Heart left ventricle (tissue), 16 donors: ENCODE results near the gene JPH3. TPM values are rescaled to one million over a fixed set of nuclear protein-coding genes. Genes with fewer than 3 reads are reported as not detected.

Source experiments
- ATAC-seq, 4 donors: fragments of 200-7000 bp; cut with Tn5 transposase; one replicate each; pipeline ENCODE4 v1.9.1; 2020 to 2022; ENCODE audit warnings: moderate library complexity in 4 of 4, mild to moderate bottlenecking in 3 of 4, moderate number of reproducible peaks in 1 of 4
- DNase-seq, 5 donors: peaks; one replicate each; pipeline ENCODE4 v3.0.0-alpha.2; 2020
- H3K27ac ChIP-seq, 12 donors: fragments of 200-600 bp; sonication (generic) in 4 of 12; one replicate each; pipeline versions ENCODE4 v1.5.0 to v1.8.0; 2016 to 2022; ENCODE audit warnings: mild to moderate bottlenecking in 2 of 12
- H3K27me3 ChIP-seq, 9 donors: fragments of 200-600 bp; sonication (generic) in 2 of 9; one replicate each; pipeline versions ENCODE4 v1.5.1 to v1.8.0; 2016 to 2022; ENCODE audit warnings: mild to moderate bottlenecking in 3 of 9
- H3K36me3 ChIP-seq, 9 donors: fragments of 200-600 bp; sonication (generic) in 2 of 9; one replicate each; pipeline versions ENCODE4 v1.5.0 to v1.8.0; 2018 to 2022; ENCODE audit warnings: mild to moderate bottlenecking in 2 of 9
- H3K4me1 ChIP-seq, 12 donors: fragments of 200-600 bp; sonication (generic) in 4 of 12; one replicate each; pipeline versions ENCODE4 v1.5.0 to v1.8.0; 2016 to 2022; ENCODE audit warnings: mild to moderate bottlenecking in 3 of 12
- H3K4me3 ChIP-seq, 12 donors: fragments of 200-600 bp; sonication (generic) in 4 of 12; one replicate each; pipeline versions ENCODE4 v1.5.0 to v1.8.0; 2017 to 2022; ENCODE audit warnings: mild to moderate bottlenecking in 9 of 12, moderate library complexity in 4 of 12
- H3K9me3 ChIP-seq, 12 donors: fragments of 200-600 bp; sonication (generic) in 4 of 12; one replicate each; pipeline versions ENCODE4 v1.5.0 to v1.8.0; 2016 to 2022; ENCODE audit warnings: mild to moderate bottlenecking in 1 of 12
- CTCF ChIP-seq, 12 donors: fragments of 200-600 bp; sonication (generic) in 4 of 12; IDR thresholded peaks; one replicate each; pipeline versions ENCODE4 v1.5.0 to v1.8.0; 2018 to 2022; ENCODE audit warnings: antibody characterized with exemption in 12 of 12, mild to moderate bottlenecking in 5 of 12
- POLR2A ChIP-seq, 2 donors: fragments of 450-650 bp; IDR thresholded peaks; one replicate each; pipeline ENCODE4 v1.6.1; 2017; ENCODE audit warnings: antibody characterized with exemption in 2 of 2, mild to moderate bottlenecking in 2 of 2, moderate library complexity in 2 of 2
- WGBS, 4 donors: extraction: QIAGEN DNeasy Blood & Tissue Kit in 2 of 4; methylation state at CpG; one replicate each; pipeline versions ENCODE4 v1.1.5 to v1.1.7; 2013 to 2018; 5-methylcytosine and 5-hydroxymethylcytosine counted together
- intact Hi-C, 10 donors: fragments of 100-400 bp; cut with DNase I; formaldehyde crosslinking; loops; one replicate each; pipeline versions ENCODE4 v1.11.1 to v1.14.2; 2022
- polyA plus RNA-seq, 2 donors: library from polyadenylated mRNA; stranded (reverse); fragments of 200-250 nt; gene quantifications; one replicate each; pipeline ENCODE4 v1.2.3, GENCODE V29; 2013
- total RNA-seq, 9 donors: library from RNA; depleted of rRNA in 2 of 9; stranded (reverse); fragments of >200 nt in 2 of 9; fragmentation: NEBNext Ultra II Directional in 3 of 9; extraction: Animal tissue kit (Norgen Biotek cat#: 25700) in 3 of 9; gene quantifications; one replicate each; pipeline versions ENCODE4 v1.1.0 to v1.2.4, GENCODE V29; 2016 to 2023
- donor health status: ischemic (EF 13 %, LVEDD 7.1; RV severe dilation, severe dysfunction).
- donor health status: healthy with polysubstance abuse.
- donor health status: DM: no; HTN: yes; CAD: no.
- donor health status: DM: no; HTN: no; CAD: no.
- donor health status: ischemic (EF 25% LVEDD 6.9; RV normal size, moderate dysfunction).
- donor health status: ischemic (EF 25% LVEDD 5.7; RV mildly dilated, moderate dysfunction).
- donor health status: healthy.
- donor health status: DM: yes; HTN: yes; CAD: no.
- donor health status: ischemic (EF 35%, LVEDD 5.7; RV mildly dilated, moderate dysfunction).
- donor health status: nonischemic (EF 11% LVEDD 7.7; RV severe dilation, severe dysfunction).
- donor health status: DM: yes; HTN: yes; CAD: no.
- donor health status: PGD.
- donor health status: ischemic (EF 29% LVEDD 5.4; RV normal size, mild dysfunction).
- donor health status: nonischemic (EF 23%, LVEDD 6.1; RV moderate dilation, normal function).

The JPH3 gene
- total and polyA plus RNA-seq, 11 donors: 0.03 to 0.58 (median 0.21) TPM; not detected in 7

- 74 to 78% (median 76%) methylated on average over 17 of the region's 17 CpGs for WGBS, 4 donors
- Histone ChIP-seq H3K27ac (no peak overlapping the region), H3K27me3 (peaks cover 0 to 46% (median 11%) of the 10 kb centered on the region in 9 donors), H3K36me3 (no peaks in the 10 kb centered on the region), H3K4me3 (no peak overlapping the region), H3K4me1 (no peaks in the 10 kb centered on the region), H3K9me3 (no peaks in the 10 kb centered on the region)
- intact Hi-C loops: no loop called here
- DNase-seq (no peak), ATAC-seq (no peak)
- TF ChIP-seq POLR2A (IDR thresholded peaks at IDR 0.05): no peak
- no peak for TF ChIP-seq CTCF (IDR thresholded peaks at IDR 0.05)
Observed at GRCh38 chr16:87616556-87616955, 14.2 kb downstream of the JPH3 start.

- intact Hi-C loops: no loop called here
- Histone ChIP-seq H3K9me3 (no peaks in the 10 kb centered on the region), H3K27me3 (peaks cover 0 to 43% (median 11%) of the 10 kb centered on the region in 9 donors), H3K4me1 (no peaks in the 10 kb centered on the region), H3K36me3 (no peaks in the 10 kb centered on the region), H3K4me3 (no peak overlapping the region), H3K27ac (no peak overlapping the region)
- no peak for ATAC-seq
- WGBS, 4 donors: 71 to 75% (median 74%) methylated on average over 10 to 12 of the region's 12 CpGs
- TF ChIP-seq POLR2A (IDR thresholded peaks at IDR 0.05) (no peak), CTCF (IDR thresholded peaks at IDR 0.05) (no peak)
- DNase-seq: peak in 1 of 5 donors; percentile 35
Observed at GRCh38 chr16:87618216-87618615, 15.9 kb downstream of the JPH3 start.

GRCh38 chr16:87619360-87620200 is 17.3 kb downstream of the JPH3 start:
- H3K4me1 ChIP-seq: no peaks in the 10 kb centered on the region
- H3K27me3 ChIP-seq: peaks cover 0 to 39% (median 11%) of the 10 kb centered on the region in 9 donors
- no peak overlapping the region for H3K27ac ChIP-seq
- H3K9me3 ChIP-seq: no peaks in the 10 kb centered on the region
- DNase-seq (peak in 2 of 5 donors; percentile 6 to 28), ATAC-seq (no peak)
- H3K36me3 ChIP-seq: no peaks in the 10 kb centered on the region
- no peak for TF ChIP-seq POLR2A (IDR thresholded peaks at IDR 0.05)
- TF ChIP-seq CTCF (IDR thresholded peaks at IDR 0.05): no peak
- H3K4me3 ChIP-seq: no peak overlapping the region
- intact Hi-C loops: no loop called here
- WGBS, 4 donors: 54 to 62% (median 56%) methylated on average over 26 of the region's 26 CpGs

GRCh38 chr16:87620201-87620495 is 17.8 kb downstream of the JPH3 start:
- H3K36me3 ChIP-seq: no peaks in the 10 kb centered on the region
- intact Hi-C loops: no loop called here
- WGBS, 4 donors: 15 to 32% (median 18%) methylated on average over 5 of the region's 5 CpGs
- no peak for TF ChIP-seq CTCF (IDR thresholded peaks at IDR 0.05)
- no peak for TF ChIP-seq POLR2A (IDR thresholded peaks at IDR 0.05)
- peaks cover 0 to 39% (median 11%) of the 10 kb centered on the region in 9 donors for H3K27me3 ChIP-seq
- no peaks in the 10 kb centered on the region for H3K9me3 ChIP-seq
- H3K27ac ChIP-seq: no peak overlapping the region
- H3K4me1 ChIP-seq: no peaks in the 10 kb centered on the region
- H3K4me3 ChIP-seq: no peak overlapping the region
- ATAC-seq (no peak), DNase-seq (peak in 1 of 5 donors; percentile 55)
